ENCODE data around the gene HDAC4.

The HDAC4 gene

DNA sequence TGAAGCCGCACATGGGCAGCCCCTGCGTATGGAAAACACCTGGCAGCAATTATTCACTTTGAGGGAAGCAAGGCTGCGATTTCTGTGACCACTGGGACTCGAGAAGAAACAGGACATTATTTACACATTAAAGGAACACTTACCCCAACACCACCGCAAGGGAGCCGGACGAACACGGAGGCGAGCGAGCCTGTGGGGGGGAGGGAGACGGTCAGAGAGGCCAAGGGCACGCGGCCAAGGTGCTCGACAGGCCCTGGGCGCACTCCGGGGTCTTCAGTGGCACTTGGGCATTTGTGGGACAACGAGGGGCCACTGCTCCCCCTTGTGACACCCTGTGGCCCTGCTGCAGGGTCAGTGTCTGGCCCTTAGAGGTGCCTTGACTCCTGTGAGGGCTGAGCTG, 306.0 kb downstream of the HDAC4 start:
- DNase-seq: no peak

DNA sequence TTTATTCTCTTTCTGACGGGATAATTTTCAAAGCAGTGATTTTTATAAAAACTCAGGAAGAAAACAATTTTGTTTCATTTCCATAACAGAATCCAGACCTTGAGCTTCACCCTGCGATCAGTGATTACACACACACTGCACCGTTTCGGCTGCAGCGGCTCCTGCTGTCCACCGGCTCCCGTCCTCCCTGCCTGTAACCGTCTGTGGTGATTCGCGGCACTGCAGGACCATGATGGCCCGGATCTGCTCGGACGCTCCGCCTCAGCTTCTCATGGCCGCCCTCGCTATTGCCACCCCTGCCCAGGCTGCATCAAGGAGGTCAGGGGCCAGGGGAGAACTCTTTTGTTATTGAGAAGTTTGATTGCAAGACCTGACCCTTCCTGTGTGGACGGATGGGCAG, 306.9 kb downstream of the HDAC4 start:
- no peak for DNase-seq

- DNase-seq: no peak
Measured at GRCh38 chr2:239093542-239093941, 307.3 kb downstream of the HDAC4 start.

- DNase-seq: no peak
Measured at GRCh38 chr2:239092571-239093294, 308.1 kb downstream of the HDAC4 start.

GRCh38 chr2:239089884-239090283, 310.9 kb downstream of the HDAC4 start:
- DNase-seq: no peak

GRCh38 chr2:239087046-239087710, 313.6 kb downstream of the HDAC4 start:
- DNase-seq: no peak

DNA sequence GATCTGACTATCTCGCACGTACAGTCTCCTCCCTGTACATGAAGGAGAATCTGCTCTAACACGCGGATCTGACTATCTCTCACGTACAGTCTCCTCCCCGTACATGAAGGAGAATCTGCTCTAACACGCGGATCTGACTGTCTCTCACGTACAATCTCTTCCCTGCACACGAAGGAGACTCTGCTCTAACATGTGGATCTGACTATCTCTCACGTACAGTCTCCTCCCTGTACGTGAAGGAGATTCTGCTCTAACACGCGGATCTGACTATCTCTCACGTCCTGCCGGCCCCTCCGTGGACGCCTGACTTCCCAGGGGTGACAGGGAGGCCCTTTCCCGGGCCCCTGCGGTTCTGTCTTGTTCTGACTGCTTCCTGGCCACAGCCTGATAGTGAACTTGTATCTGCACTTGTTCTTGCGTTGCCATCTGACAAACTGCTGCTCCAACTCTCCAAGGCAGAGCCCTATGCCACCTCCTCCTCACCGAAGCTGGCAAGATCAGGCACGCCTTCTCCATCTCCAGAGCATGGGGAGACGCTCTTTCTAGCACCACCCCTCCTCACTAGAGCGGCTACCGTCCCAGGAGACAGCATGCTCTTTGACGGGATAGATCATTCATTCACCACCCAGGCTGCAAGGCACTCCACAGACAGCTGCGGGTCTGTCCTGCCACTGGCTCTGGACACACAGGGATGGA, 314.3 kb downstream of the HDAC4 start:
- no peak for DNase-seq

- no peak for DNase-seq
Measured at GRCh38 chr2:239085201-239085992, 315.4 kb downstream of the HDAC4 start.

- DNase-seq: no peak
Measured at GRCh38 chr2:239084007-239084406, 316.8 kb downstream of the HDAC4 start.

GRCh38 chr2:239082425-239082824, 318.4 kb downstream of the HDAC4 start:
- DNase-seq: no peak

DNA sequence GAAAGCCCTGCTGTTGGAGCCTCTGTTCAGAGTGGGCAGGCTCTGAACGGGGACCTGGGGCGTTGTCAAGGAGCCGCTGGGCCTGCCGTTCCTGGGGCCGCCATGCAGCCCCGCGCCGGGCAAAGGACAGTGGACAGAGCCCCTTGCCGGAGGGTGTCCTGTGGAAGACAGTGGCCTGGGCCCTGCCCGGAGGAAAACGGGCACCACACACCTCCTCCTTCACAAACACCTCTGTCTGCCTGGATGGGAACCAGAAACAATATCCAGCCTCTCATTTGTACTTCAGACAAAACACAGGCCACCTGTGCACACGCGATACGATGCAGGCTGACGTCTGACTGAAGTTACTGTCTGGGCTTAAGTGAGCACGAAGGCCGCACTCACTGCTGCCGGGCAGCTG, 319.2 kb downstream of the HDAC4 start:
- DNase-seq: no peak

DNA sequence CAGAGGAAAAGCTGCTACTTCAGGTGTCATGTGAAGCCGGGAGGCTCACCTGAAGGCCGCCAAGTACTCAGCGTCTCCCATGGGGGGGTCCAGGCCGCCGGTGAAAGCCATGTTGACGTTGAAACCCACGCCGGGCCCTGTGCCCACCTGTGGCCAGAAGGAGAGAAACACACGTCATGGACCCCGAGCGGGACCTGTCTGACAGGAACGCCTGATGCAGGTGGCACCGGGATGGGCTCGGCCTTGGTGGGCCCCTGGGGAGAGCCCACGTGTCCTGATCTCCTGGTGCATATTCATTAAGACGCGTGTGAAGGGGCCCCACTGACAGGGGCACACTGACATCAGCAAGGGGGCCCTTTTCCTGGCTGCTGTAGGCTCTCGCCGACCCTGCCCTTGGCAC, 319.8 kb downstream of the HDAC4 start:
- DNase-seq: no peak

DNA sequence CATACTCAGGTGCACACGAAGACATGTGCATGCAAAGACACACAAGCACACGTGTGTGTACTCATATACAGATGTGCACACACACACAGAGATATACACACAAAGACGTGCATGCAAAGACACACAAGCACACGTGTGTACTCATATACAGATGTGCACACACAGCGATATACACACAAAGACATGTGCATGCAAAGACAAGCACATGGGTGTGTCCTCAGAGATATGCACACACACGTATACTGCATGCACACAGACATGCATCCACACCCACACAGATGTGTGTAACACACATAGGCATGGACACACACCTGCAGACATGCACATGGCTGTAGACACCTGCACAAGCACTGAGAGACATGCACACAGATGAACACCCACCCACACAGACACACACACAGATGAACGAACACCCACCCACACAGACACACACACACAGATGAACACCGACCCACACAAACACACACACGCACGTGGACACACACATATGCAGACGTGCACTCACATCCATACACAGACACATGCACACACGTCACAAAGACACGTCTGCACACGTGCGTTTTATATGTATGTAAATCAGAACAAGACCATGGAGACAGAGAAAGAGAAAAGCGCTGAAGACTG, 321.0 kb downstream of the HDAC4 start:
- no peak for DNase-seq

DNA sequence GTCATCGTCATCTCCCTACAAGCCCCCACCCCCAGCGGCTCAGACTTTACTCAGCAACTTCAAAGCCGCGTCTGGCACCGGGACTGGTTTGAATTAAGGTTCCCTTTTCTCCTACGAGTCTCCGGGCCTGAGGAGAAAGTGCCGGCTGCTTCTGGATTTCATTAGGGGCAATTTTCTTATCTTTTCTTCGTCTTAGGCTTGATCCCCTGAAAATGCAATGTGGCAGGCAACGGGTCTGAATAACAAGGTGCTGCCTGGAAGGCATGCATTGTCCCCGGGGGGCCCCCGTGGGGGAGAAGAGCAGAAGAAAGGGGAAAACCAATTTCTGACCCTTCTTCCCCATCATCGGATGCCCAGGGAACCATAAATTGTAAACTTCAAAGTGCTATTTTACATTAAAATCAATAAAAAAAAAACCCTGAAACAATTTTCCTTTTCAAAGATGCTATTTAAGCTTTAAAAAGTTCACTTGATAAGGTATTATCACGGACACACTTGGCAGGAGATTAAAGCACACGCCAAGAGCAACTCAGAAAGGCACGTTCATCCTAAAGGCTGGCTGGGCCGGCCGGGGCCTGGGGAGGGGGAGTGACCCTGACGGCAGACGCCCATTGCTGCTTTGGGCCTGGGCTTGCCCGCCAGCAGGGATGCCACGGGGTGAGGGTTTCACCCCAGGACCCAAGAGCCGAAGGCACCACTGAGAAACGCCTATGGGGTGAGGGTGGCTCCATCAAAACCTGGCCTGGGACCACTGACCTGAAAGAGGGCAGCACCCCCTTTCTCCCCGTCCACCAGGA, 322.5 kb downstream of the HDAC4 start:
- DNase-seq: no peak

DNA sequence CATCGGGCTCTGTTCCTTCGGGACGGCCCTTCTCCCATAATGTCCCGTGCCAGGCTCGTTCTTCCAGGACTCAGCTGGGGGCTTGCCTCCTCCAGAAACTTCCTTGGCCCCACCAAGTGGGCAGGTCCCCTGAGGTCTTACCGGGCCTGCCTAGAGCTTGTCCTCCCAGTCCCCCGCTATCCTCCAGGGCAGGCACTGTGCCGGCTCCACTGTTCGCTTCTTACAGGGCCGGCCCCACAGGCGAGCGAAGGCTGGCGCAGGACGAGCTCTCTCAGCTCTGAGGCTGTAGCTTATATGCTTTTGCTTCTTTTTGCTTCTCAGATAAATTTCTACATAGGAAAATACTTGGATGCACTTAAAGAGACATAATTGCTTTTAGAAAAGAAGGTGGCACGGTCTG, 323.6 kb downstream of the HDAC4 start:
- no peak for DNase-seq

GRCh38 chr2:239075918-239076758, 324.7 kb downstream of the HDAC4 start:
- no peak for DNase-seq

DNA sequence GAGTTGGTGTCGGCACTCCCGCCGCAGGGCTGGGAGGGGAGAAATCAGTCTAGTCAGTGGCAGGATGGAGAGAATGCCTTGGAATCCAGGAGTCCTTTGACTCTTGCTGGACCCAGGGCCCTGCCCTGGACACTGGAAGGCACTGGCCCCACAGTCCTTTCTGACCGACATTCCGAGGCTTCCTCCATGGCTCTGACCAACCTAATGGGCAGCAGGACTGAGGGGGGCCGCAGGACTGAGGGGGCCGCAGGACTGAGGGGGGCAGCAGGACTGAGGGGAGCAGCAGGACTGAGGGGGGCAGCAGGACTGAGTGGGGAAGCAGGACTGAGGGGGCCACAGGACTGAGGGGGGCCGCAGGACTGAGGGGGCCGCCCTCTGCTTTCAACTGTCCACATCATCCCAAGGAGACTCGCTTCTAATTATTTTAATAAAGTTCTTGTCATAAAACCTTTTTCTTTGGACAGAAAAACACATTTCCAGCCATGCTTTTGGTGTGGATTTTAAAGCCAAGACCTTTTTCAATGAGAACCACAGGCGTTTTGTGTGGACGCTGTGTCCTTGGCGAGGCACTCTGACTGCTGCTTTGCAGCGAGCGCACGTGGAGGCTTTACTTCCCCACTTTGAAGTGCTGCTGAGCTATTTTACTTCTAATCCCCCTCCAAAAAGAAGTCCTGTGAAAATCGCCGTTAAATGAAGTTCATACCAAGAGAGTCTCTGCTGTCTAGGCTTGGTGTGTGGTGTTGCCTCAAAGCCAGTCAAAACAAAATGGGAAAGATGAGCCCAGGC, 326.9 kb downstream of the HDAC4 start:
- no peak for DNase-seq

GRCh38 chr2:239073270-239073669, 327.6 kb downstream of the HDAC4 start:
- no peak for DNase-seq

DNA sequence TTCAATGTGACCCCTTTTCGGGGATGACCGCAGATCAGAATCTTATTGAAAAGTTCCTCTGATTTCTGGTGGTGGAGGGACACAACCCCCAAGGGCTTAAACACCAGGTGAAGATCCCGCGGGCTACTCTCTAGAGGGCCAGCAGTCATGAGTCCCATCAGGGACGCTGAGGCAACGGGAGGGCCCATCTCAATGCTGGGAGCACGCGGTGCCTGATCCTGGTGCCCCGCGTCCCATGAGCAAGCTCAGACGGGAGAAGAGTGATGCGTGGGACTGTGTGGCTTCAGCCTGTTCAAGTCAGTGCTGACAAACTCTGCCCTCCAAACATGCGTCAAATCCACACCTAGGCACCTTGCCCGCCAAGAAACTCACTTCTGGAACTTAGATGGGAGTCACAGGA, 328.0 kb downstream of the HDAC4 start:
- DNase-seq: no peak

DNA sequence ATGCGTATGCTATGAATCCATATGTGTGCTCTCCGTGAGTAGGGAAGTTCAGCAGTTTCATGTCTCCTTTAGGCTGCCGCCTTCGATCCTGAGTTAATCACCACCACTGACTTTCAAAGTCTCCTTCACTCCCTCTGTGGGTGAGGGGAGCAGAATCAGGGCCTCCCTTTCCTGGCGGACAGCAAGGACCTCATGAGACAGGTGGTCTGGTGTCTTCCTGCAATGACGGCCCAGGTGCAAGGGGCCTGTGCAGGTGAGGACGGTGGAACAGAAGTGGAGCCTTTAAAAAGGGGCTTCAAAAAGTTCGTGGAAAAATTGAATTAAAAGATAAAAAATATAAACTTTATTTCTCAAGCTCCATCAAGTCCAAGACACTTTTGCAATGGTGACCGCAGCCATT, 330.4 kb downstream of the HDAC4 start:
- DNase-seq: no peak

Measured in stimulated activated CD8-positive, alpha-beta memory T cell treated with anti-CD3 and anti-CD28 coated beads, Interleukin-4, amount 100 ng/mL, for 48 hours (primary cell).